H9 (cell line): ENCODE data around the gene OPN4. TPM values are rescaled to one million over a fixed set of nuclear protein-coding genes. Genes with fewer than 3 reads are reported as not detected.

Experiments
- DNase-seq: peaks from one replicate; pipeline ENCODE4 v3.0.0-alpha.2; 2017
- H2AFZ ChIP-seq: one replicate; pipeline ENCODE4 v1.6.1; 2013; ENCODE audit warnings: mild to moderate bottlenecking, low read length, control low read depth, moderate library complexity
- H2AK5ac ChIP-seq: 2 replicates; pipeline ENCODE4 v1.6.1; 2013; ENCODE audit warnings: low read length, control low read depth, mixed read lengths; ENCODE audit not compliant: insufficient read length
- H2BK120ac ChIP-seq: one replicate; pipeline ENCODE4 v1.6.1; 2013; ENCODE audit warnings: low read depth, mild to moderate bottlenecking, low read length, control low read depth, inconsistent platforms; ENCODE audit not compliant: poor library complexity, severe bottlenecking
- H2BK12ac ChIP-seq: 2 replicates; pipeline ENCODE4 v1.6.1; 2013; ENCODE audit warnings: low read length, control low read depth, mixed read lengths, low read depth; ENCODE audit not compliant: insufficient read length
- H2BK15ac ChIP-seq: 2 replicates; pipeline ENCODE4 v1.6.1; 2013; ENCODE audit warnings: low read depth, low read length, control low read depth
- H2BK20ac ChIP-seq: one replicate; pipeline ENCODE4 v1.6.1; 2013; ENCODE audit warnings: low read depth, mild to moderate bottlenecking, low read length, control low read depth, inconsistent platforms; ENCODE audit not compliant: poor library complexity, severe bottlenecking
- H2BK5ac ChIP-seq: 2 replicates; pipeline ENCODE4 v1.6.1; 2013; ENCODE audit warnings: low read length, control low read depth, mixed read lengths; ENCODE audit not compliant: insufficient read length
- H3K14ac ChIP-seq: 2 replicates; pipeline ENCODE4 v1.6.1; 2013; ENCODE audit warnings: low read length, control low read depth; ENCODE audit not compliant: insufficient read depth
- H3K18ac ChIP-seq: 2 replicates; pipeline ENCODE4 v1.6.1; 2013; ENCODE audit warnings: low read depth, mild to moderate bottlenecking, mixed read lengths, low read length, control low read depth; ENCODE audit not compliant: insufficient read length
- H3K23ac ChIP-seq: 2 replicates; pipeline ENCODE4 v1.6.1; 2013; ENCODE audit warnings: low read length, control low read depth, mixed read lengths, low read depth; ENCODE audit not compliant: insufficient read length
- H3K23me2 ChIP-seq: 2 replicates; pipeline ENCODE4 v1.6.1; 2013; ENCODE audit warnings: low read depth, mild to moderate bottlenecking, mixed read lengths, low read length, control low read depth; ENCODE audit not compliant: insufficient read length, poor library complexity, severe bottlenecking
- H3K27ac ChIP-seq: 2 replicates; pipeline ENCODE4 v1.5.1; 2013; ENCODE audit warnings: low read length, control low read depth, mixed read lengths, low read depth; ENCODE audit not compliant: insufficient read length
- H3K27me3 ChIP-seq: 2 replicates; pipeline ENCODE4 v1.6.1; 2013; ENCODE audit warnings: low read length, control low read depth, inconsistent platforms; ENCODE audit not compliant: insufficient read depth
- H3K4ac ChIP-seq: 2 replicates; pipeline ENCODE4 v1.6.1; 2013; ENCODE audit warnings: low read depth, mild to moderate bottlenecking, control low read depth, inconsistent platforms, low read length, moderate library complexity
- H3K4me1 ChIP-seq: 2 replicates; pipeline ENCODE4 v1.6.1; 2013; ENCODE audit warnings: low read length, control low read depth, inconsistent platforms; ENCODE audit not compliant: insufficient read depth
- H3K4me2 ChIP-seq: 2 replicates; pipeline ENCODE4 v1.6.1; 2013; ENCODE audit warnings: low read length, control low read depth, mixed read lengths; ENCODE audit not compliant: insufficient read length, insufficient read depth
- H3K56ac ChIP-seq: 2 replicates; pipeline ENCODE4 v1.6.1; 2013; ENCODE audit warnings: low read depth, mild to moderate bottlenecking, mixed read lengths, low read length, control low read depth; ENCODE audit not compliant: insufficient read length
- H3K79me1 ChIP-seq: 2 replicates; pipeline ENCODE4 v1.6.1; 2013; ENCODE audit warnings: low read depth, mild to moderate bottlenecking, moderate library complexity, low read length, control low read depth, inconsistent platforms; ENCODE audit not compliant: insufficient read depth, poor library complexity, severe bottlenecking
- H3K79me2 ChIP-seq: 2 replicates; pipeline ENCODE4 v1.6.1; 2013; ENCODE audit warnings: low read length, control low read depth, inconsistent platforms; ENCODE audit not compliant: insufficient read depth
- H3K9ac ChIP-seq: 2 replicates; pipeline ENCODE4 v1.6.1; 2013; ENCODE audit warnings: low read length, control low read depth, mixed read lengths; ENCODE audit not compliant: insufficient read length; ENCODE audit errors: extremely low read depth
- H3K9me3 ChIP-seq: one replicate; pipeline ENCODE4 v1.6.1; 2013; ENCODE audit warnings: low read depth, low read length, inconsistent platforms; ENCODE audit not compliant: control insufficient read depth
- H3T11ph ChIP-seq: one replicate; pipeline ENCODE4 v1.6.1; 2013; ENCODE audit warnings: mild to moderate bottlenecking, low read length, control low read depth, inconsistent platforms
- H4K20me1 ChIP-seq: one replicate; pipeline ENCODE4 v1.6.1; 2013; ENCODE audit not compliant: control insufficient read depth, insufficient read length, insufficient read depth
- H4K5ac ChIP-seq: 2 replicates; pipeline ENCODE4 v1.6.1; 2013; ENCODE audit warnings: low read depth, mild to moderate bottlenecking, mixed read lengths, low read length, control low read depth; ENCODE audit not compliant: insufficient read length
- H4K8ac ChIP-seq: replicated peaks from 2 replicates; pipeline ENCODE4 v1.6.1; 2013; ENCODE audit warnings: low read length, control low read depth, mixed read lengths, low read depth; ENCODE audit not compliant: insufficient read length
- H4K91ac ChIP-seq: 2 replicates; pipeline ENCODE4 v1.6.1; 2013; ENCODE audit warnings: low read depth, mild to moderate bottlenecking, moderate library complexity, mixed read lengths, low read length, control low read depth; ENCODE audit not compliant: insufficient read length
- H3K27ac Mint-ChIP-seq, 3 experiments: 2 replicates in 2 of 3; 3 replicates in 1 of 3; pipeline ENCODE4 v1.8.0; 2020 to 2021; ENCODE audit warnings: mixed read lengths in 3 of 3, mild to moderate bottlenecking in 1 of 3, moderate library complexity in 1 of 3
- H3K27me3 Mint-ChIP-seq: 2 replicates; pipeline ENCODE4 v1.8.0; 2021; ENCODE audit warnings: low read depth, mild to moderate bottlenecking, moderate library complexity, mixed read lengths
- H3K36me3 Mint-ChIP-seq, 3 experiments: 2 replicates in 2 of 3; 3 replicates in 1 of 3; pipeline ENCODE4 v1.8.0; 2020 to 2021; ENCODE audit warnings: low read depth in 3 of 3, mixed read lengths in 3 of 3; ENCODE audit not compliant: insufficient read depth in 1 of 3
- H3K4me1 Mint-ChIP-seq, 2 experiments: 2 replicates each; pipeline ENCODE4 v1.8.0; 2020; ENCODE audit warnings: mixed read lengths in 2 of 2
- H3K4me3 Mint-ChIP-seq, 2 experiments: 2 replicates in 1 of 2; 3 replicates in 1 of 2; pipeline ENCODE4 v1.8.0; 2020 to 2021; ENCODE audit warnings: mild to moderate bottlenecking in 2 of 2, mixed read lengths in 2 of 2, moderate library complexity in 1 of 2
- H3K9me3 Mint-ChIP-seq, 2 experiments: 2 replicates in 1 of 2; 3 replicates in 1 of 2; pipeline ENCODE4 v1.8.0; 2020; ENCODE audit warnings: mild to moderate bottlenecking in 2 of 2, mixed read lengths in 2 of 2, moderate library complexity in 1 of 2
- WGBS: extraction: QIAGEN DNeasy Blood & Tissue Kit; methylation state at CpG from one replicate; pipeline ENCODE4 v1.1.7; 2013; ENCODE audit warnings: missing lambda C conversion rate, low lambda C conversion rate, mixed read lengths; ENCODE audit not compliant: insufficient read length; ENCODE audit errors: extremely low coverage; 5-methylcytosine and 5-hydroxymethylcytosine counted together
- total RNA-seq: library from RNA; stranded (reverse); gene quantifications from 2 replicates; pipeline ENCODE4 v1.2.1, GENCODE V29; 2021
- TF ChIP-seq, protein P1 (sequence below): fragments of 200-600 bp; sonication (generic); conservative IDR thresholded peaks from 3 replicates; pipeline ENCODE4 v1.8.0; 2021; ENCODE audit warnings: antibody characterized with exemption, mild to moderate bottlenecking

Gene OPN4
- total RNA-seq, 1 experiment from 2014 or later: not detected

DNA sequence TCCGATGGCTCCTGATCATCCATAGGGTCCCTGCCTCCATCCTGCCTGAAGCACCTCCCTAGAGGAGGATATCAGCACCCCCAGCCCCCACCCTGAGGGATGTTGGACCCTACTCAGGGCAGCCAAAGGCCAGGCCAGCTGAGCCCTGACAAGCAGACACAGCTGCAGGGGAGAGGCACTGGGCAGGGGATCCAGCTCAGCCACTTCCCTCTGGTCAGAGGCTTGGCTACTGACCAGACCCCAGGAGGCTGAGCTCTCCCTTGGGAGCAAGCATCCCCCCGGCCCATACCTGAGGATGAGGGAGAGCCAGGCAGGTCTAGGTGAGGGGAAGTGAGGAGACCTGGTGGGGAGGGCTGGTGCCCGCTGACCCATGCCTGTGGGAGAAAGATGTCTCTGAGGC, 20.6 kb downstream of the OPN4 start:
- Histone ChIP-seq H3K9me3 (no peaks in the 10 kb centered on the region), H3K4ac (no peak overlapping the region), H4K20me1 (no peaks in the 10 kb centered on the region), H2BK12ac (no peak overlapping the region), H3K23me2 (no peaks in the 10 kb centered on the region), H4K8ac (no peak overlapping the region), H3K9ac (no peak overlapping the region), H3K79me1 (no peaks in the 10 kb centered on the region), H3K27me3 (no peaks in the 10 kb centered on the region), H3K18ac (no peak overlapping the region), H2BK5ac (no peak overlapping the region), H3K56ac (no peak overlapping the region), H3K27ac (no peak overlapping the region), H3K79me2 (no peaks in the 10 kb centered on the region), H4K5ac (no peak overlapping the region), H2BK20ac (no peak overlapping the region), H2AK5ac (no peak overlapping the region), H3T11ph (no peak overlapping the region), H3K14ac (no peak overlapping the region), H2AFZ (no peak overlapping the region), H2BK120ac (no peak overlapping the region), H4K91ac (no peak overlapping the region), H2BK15ac (no peak overlapping the region), H3K4me1 (no peaks in the 10 kb centered on the region; the same call in 1 of the 2 replicates), H3K23ac (no peak overlapping the region), H3K4me2 (no peak overlapping the region)
- Mint-ChIP-seq H3K27me3 (no peaks in the 10 kb centered on the region), H3K4me1 (peaks cover 31 to 47% of the 10 kb centered on the region in 2 experiments), H3K9me3 (no peaks in the 10 kb centered on the region), H3K4me3 (no peak overlapping the region), H3K36me3 (no peaks in the 10 kb centered on the region), H3K27ac (no peak overlapping the region)
- WGBS: no CpG with 5 or more reads among the region's 3 CpGs
- DNase-seq: no peak
- TF ChIP-seq, protein P1, sequence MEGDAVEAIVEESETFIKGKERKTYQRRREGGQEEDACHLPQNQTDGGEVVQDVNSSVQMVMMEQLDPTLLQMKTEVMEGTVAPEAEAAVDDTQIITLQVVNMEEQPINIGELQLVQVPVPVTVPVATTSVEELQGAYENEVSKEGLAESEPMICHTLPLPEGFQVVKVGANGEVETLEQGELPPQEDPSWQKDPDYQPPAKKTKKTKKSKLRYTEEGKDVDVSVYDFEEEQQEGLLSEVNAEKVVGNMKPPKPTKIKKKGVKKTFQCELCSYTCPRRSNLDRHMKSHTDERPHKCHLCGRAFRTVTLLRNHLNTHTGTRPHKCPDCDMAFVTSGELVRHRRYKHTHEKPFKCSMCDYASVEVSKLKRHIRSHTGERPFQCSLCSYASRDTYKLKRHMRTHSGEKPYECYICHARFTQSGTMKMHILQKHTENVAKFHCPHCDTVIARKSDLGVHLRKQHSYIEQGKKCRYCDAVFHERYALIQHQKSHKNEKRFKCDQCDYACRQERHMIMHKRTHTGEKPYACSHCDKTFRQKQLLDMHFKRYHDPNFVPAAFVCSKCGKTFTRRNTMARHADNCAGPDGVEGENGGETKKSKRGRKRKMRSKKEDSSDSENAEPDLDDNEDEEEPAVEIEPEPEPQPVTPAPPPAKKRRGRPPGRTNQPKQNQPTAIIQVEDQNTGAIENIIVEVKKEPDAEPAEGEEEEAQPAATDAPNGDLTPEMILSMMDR: no peak
